Esophagus squamous epithelium (tissue), 4 donors: ENCODE data around the gene RGS14.

Experiments used
- CTCF ChIP-seq, 6 experiments: fragments of 450-650 bp in 4 of 6; fragments of 200-600 bp in 2 of 6; sonication (generic) in 2 of 6; IDR thresholded peaks; one replicate each; pipeline ENCODE4 v1.5.1; 2016 to 2019; ENCODE audit warnings: antibody characterized with exemption in 6 of 6, mild to moderate bottlenecking in 4 of 6, moderate library complexity in 4 of 6
- POLR2A ChIP-seq, 4 donors: fragments of 450-650 bp; IDR thresholded peaks; one replicate each; pipeline ENCODE4 v1.6.1; 2017; ENCODE audit warnings: antibody characterized with exemption in 4 of 4, mild to moderate bottlenecking in 4 of 4, moderate library complexity in 3 of 4

DNA sequence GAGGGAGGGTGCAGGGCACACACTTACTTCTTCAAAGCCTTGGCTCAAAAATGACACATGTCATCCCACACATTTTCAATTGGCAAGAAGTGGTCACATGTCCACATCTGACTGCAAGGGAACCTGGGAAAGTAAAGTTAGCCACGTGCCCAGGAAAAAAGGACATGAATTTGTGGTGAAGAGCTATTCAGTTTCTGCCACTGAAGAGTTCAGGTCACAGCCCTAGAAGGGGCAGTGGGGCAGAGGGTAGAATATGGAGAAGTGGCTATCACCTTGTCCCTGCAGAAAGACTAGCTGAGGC lies 1.9 kb upstream of the RGS14 start:
- TF ChIP-seq POLR2A (IDR thresholded peaks at IDR 0.05) (no peak), CTCF (IDR thresholded peaks at IDR 0.05) (no peak)
